ENCODE measurements around the gene PLCB1. TPM values are rescaled to one million over a fixed set of nuclear protein-coding genes. Genes with fewer than 3 reads are reported as not detected.

PLCB1 gene
- total RNA-seq, 1 experiment from 2014 or later: 6.8 TPM

DNA sequence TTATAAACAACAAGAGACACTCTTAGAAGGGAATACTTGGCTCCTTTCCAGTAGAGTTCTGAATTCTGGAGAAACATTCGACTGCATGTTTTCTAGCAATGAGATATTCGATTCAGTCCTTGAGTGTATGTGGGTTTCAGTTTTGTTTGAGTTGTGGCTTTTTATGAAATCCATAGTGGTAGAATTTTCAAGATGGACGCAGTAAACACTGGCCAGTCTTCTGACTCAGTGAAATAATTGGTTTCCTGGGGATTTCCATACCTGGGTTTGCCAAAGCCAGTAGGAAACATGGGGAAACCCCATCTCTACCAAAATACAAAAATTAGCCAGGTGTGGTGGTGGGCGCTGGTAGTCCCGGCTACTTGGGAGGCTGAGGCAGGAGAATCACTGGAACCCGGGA lies 663.3 kb downstream of the PLCB1 start:
- no peaks in the 10 kb centered on the region for H3K9me3 ChIP-seq (ENCODE audit: low read depth, low read length, poor library complexity, severe bottlenecking)
- no peak for DNase-seq (ENCODE audit: low spot score)
- CTCF ChIA-PET: no interaction called here
- no peak overlapping the region for H3K27ac ChIP-seq (ENCODE audit: low read depth, low read length, poor library complexity, severe bottlenecking)
- POLR2A ChIA-PET (ENCODE audit: low non-redundant PET): interaction anchor here (0.6 kb wide), 1 partner anchor 17 kb away, joined by 6 read pairs; no protein-coding TSS in a partner anchor
- intact Hi-C loops (cut with micrococcal nuclease; ENCODE audit: unreplicated experiment): no loop called here
- BruUV-seq (replicated peaks): no TSS peak
- H3K4me1 ChIP-seq (ENCODE audit: insufficient read depth, low read length, poor library complexity, severe bottlenecking): no peaks in the 10 kb centered on the region
- TF ChIP-seq, protein P1, sequence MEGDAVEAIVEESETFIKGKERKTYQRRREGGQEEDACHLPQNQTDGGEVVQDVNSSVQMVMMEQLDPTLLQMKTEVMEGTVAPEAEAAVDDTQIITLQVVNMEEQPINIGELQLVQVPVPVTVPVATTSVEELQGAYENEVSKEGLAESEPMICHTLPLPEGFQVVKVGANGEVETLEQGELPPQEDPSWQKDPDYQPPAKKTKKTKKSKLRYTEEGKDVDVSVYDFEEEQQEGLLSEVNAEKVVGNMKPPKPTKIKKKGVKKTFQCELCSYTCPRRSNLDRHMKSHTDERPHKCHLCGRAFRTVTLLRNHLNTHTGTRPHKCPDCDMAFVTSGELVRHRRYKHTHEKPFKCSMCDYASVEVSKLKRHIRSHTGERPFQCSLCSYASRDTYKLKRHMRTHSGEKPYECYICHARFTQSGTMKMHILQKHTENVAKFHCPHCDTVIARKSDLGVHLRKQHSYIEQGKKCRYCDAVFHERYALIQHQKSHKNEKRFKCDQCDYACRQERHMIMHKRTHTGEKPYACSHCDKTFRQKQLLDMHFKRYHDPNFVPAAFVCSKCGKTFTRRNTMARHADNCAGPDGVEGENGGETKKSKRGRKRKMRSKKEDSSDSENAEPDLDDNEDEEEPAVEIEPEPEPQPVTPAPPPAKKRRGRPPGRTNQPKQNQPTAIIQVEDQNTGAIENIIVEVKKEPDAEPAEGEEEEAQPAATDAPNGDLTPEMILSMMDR (conservative IDR thresholded peaks at IDR 0.05; ENCODE audit: low read depth, low read length): no peak
- TF ChIP-seq EZH2 (IDR thresholded peaks at IDR 0.05; ENCODE audit: borderline replicate concordance, low read depth, low read length, poor library complexity, severe bottlenecking): no peak
- no peaks in the 10 kb centered on the region for H3K36me3 ChIP-seq (ENCODE audit: insufficient read depth, low read length, poor library complexity, severe bottlenecking)
- no peaks in the 10 kb centered on the region for H3K27me3 ChIP-seq (replicated peaks; ENCODE audit: insufficient read depth, low read depth, low read length, poor library complexity)
- H3K4me3 ChIP-seq (ENCODE audit: low read depth, low read length, poor library complexity, severe bottlenecking): no peak overlapping the region

DNA sequence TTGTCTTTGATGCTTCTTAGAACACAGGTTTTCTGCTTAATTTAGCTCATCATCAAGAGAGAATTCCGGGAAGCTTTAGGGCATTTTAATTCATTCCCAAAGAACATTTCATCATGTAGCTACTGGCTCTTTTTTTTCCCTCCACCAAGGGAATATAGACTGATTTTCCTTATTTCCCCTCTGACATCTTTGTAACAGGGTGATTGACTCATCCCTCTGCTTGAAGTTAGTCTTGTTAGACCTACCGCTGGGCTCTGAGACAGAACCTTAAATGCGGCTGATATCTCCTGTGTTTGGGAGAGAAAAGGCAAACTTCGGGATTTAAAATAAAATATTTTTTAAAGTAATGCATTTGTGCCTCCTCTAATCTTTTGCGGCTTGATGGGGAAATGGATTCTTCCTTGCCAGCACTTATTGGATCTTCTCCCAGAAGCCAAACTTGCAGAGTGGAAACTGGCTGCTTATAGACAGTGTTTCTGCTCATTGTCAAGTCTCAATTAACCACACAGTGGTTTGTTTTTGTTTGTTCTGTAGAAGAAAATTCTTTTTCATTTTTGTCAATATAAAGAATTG lies 664.1 kb downstream of the PLCB1 start:
- H3K4me1 ChIP-seq (ENCODE audit: insufficient read depth, low read length, poor library complexity, severe bottlenecking): no peaks in the 10 kb centered on the region
- no peaks in the 10 kb centered on the region for H3K9me3 ChIP-seq (ENCODE audit: low read depth, low read length, poor library complexity, severe bottlenecking)
- H3K4me3 ChIP-seq (ENCODE audit: low read depth, low read length, poor library complexity, severe bottlenecking): no peak overlapping the region
- BruUV-seq (replicated peaks): no TSS peak
- no peaks in the 10 kb centered on the region for H3K27me3 ChIP-seq (replicated peaks; ENCODE audit: insufficient read depth, low read depth, low read length, poor library complexity)
- intact Hi-C loops (cut with micrococcal nuclease; ENCODE audit: unreplicated experiment): no loop called here
- no peaks in the 10 kb centered on the region for H3K36me3 ChIP-seq (ENCODE audit: insufficient read depth, low read length, poor library complexity, severe bottlenecking)
- CTCF ChIA-PET: no interaction called here
- TF ChIP-seq, protein P1 (conservative IDR thresholded peaks at IDR 0.05; ENCODE audit: low read depth, low read length): no peak
- POLR2A ChIA-PET (ENCODE audit: low non-redundant PET): interaction anchor here (0.6 kb wide), 1 partner anchor 18 kb away, joined by 6 read pairs; no protein-coding TSS in a partner anchor
- H3K27ac ChIP-seq (ENCODE audit: low read depth, low read length, poor library complexity, severe bottlenecking): no peak overlapping the region
- DNase-seq (ENCODE audit: low spot score): no peak

GRCh38 chr20:8798505-8798904 lies 666.4 kb downstream of the PLCB1 start:
- H3K27me3 ChIP-seq (replicated peaks; ENCODE audit: insufficient read depth, low read depth, low read length, poor library complexity): no peaks in the 10 kb centered on the region
- no peak overlapping the region for H3K4me3 ChIP-seq (ENCODE audit: low read depth, low read length, poor library complexity, severe bottlenecking)
- intact Hi-C loops (cut with micrococcal nuclease; ENCODE audit: unreplicated experiment): no loop called here
- TF ChIP-seq, protein P1 (conservative IDR thresholded peaks at IDR 0.05; ENCODE audit: low read depth, low read length): no peak
- TF ChIP-seq EZH2 (IDR thresholded peaks at IDR 0.05; ENCODE audit: borderline replicate concordance, low read depth, low read length, poor library complexity, severe bottlenecking): no peak
- H3K4me1 ChIP-seq (ENCODE audit: insufficient read depth, low read length, poor library complexity, severe bottlenecking): no peaks in the 10 kb centered on the region
- ChIA-PET POLR2A (ENCODE audit: low non-redundant PET) (no interaction called here), CTCF (no interaction called here)
- no TSS peak for BruUV-seq (replicated peaks)
- DNase-seq (ENCODE audit: low spot score): peak; percentile 30
- H3K36me3 ChIP-seq (ENCODE audit: insufficient read depth, low read length, poor library complexity, severe bottlenecking): no peaks in the 10 kb centered on the region
- no peak overlapping the region for H3K27ac ChIP-seq (ENCODE audit: low read depth, low read length, poor library complexity, severe bottlenecking)
- no peaks in the 10 kb centered on the region for H3K9me3 ChIP-seq (ENCODE audit: low read depth, low read length, poor library complexity, severe bottlenecking)
